Tibial nerve (tissue), 4 donors: ENCODE data around the gene LRRC8E. TPM values are rescaled to one million over a fixed set of nuclear protein-coding genes. Genes with fewer than 3 reads are reported as not detected.

Experiments used
- DNase-seq, 2 donors: peaks; one replicate each; pipeline ENCODE4 v3.0.0-alpha.2; 2019; ENCODE audit warnings: low spot score in 2 of 2
- H3K27ac ChIP-seq, 4 donors: fragments of 200-600 bp; sonication (generic) in 3 of 4; one replicate each; pipeline ENCODE4 v1.5.1; 2017 to 2019; ENCODE audit warnings: mild to moderate bottlenecking in 1 of 4
- H3K27me3 ChIP-seq, 2 donors: fragments of 200-600 bp; sonication (generic) in 1 of 2; one replicate each; pipeline versions ENCODE4 v1.5.1 to v1.6.0; 2017 to 2019
- H3K36me3 ChIP-seq, 3 donors: fragments of 200-600 bp; sonication (generic); one replicate each; pipeline ENCODE4 v1.5.1; 2018 to 2019
- H3K4me1 ChIP-seq, 4 donors: fragments of 200-600 bp; sonication (generic) in 3 of 4; one replicate each; pipeline ENCODE4 v1.5.1; 2017 to 2019
- H3K4me3 ChIP-seq, 4 donors: fragments of 200-600 bp; sonication (generic) in 3 of 4; one replicate each; pipeline ENCODE4 v1.5.1; 2017 to 2019; ENCODE audit warnings: mild to moderate bottlenecking in 1 of 4, moderate library complexity in 1 of 4
- H3K9me3 ChIP-seq, 4 donors: fragments of 200-600 bp; sonication (generic) in 3 of 4; one replicate each; pipeline ENCODE4 v1.5.1; 2017 to 2019
- EP300 ChIP-seq, 2 donors: sonication (generic); formaldehyde crosslinking; IDR thresholded peaks; one replicate each; pipeline ENCODE4 v1.6.1; 2017; ENCODE audit warnings: antibody characterized with exemption in 2 of 2, mild to moderate bottlenecking in 1 of 2
- POLR2A ChIP-seq, 2 donors: fragments of 450-650 bp; IDR thresholded peaks; one replicate each; pipeline ENCODE4 v1.6.1; 2017; ENCODE audit warnings: antibody characterized with exemption in 2 of 2, mild to moderate bottlenecking in 2 of 2, moderate library complexity in 2 of 2
- whole genome bisulfite sequencing, 2 donors: methylation state at CpG; one replicate each; pipeline ENCODE4 v1.1.5; 2018; 5-methylcytosine and 5-hydroxymethylcytosine counted together
- total RNA-seq, 4 donors: library from RNA; depleted of rRNA; stranded (reverse); fragments of >200 nt; gene quantifications; one replicate each; pipeline ENCODE4 v1.1.0, GENCODE V29; 2016
- TF ChIP-seq, protein P1 (sequence below), 5 experiments: fragments of 200-600 bp in 3 of 5; fragments of 450-650 bp in 2 of 5; sonication (generic) in 3 of 5; IDR thresholded peaks; one replicate each; pipeline ENCODE4 v1.5.1; 2016 to 2019; ENCODE audit warnings: antibody characterized with exemption in 5 of 5, mild to moderate bottlenecking in 3 of 5, moderate library complexity in 2 of 5

The LRRC8E gene
- total RNA-seq = 1 to 10 TPM in 1 of 4 donors, under 1 TPM in 1, not detected in 2; 0.59 to 1.2 TPM

DNA sequence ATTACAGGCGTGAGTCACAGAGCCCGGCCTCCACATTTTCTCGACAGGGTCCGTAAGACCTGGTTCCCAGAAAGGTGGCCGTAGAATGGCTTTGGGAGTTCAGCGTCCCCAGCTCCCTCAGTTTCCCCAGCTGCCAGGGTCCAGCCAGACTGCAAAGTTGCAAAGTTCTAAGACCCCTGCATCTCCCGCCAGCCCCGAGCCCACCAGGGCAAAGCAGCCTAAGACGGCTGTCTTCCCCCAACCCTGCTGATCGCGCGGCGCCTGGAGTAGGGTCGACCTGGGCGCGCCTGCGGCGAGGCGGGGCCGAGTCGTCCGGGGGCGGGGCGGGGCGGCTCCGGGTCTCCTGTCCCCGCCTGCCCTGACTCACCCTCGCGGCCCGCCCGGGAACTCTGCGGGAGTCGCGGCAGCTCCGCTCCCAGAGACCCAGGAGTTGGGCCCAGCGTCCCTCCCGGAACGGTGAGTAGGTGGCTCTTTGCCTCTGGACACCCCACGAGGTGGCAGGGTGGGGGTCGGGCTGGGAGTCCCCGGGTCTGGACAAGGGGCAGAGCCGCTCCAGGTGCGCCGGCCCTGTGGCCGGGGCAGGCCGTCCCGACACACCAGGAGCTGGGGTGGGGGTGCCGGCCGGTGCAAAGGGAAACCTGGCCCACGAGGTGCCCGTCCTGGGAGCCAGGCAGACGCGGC, at the start of gene LRRC8E:
TSS of gene LRRC8E (plus strand) at position 366 of the 681 bp plus-strand sequence. CDS start 7,094 bp downstream, outside the sequence.
- 16 to 17% methylated on average over 25 to 26 of the region's 53 CpGs for WGBS, 2 donors
- no peaks in the 10 kb centered on the region for H3K9me3 ChIP-seq
- H3K27ac ChIP-seq = no peak within 1 kb of the TSS
- DNase-seq = no peak
- H3K27me3 ChIP-seq = peaks cover 0 to 65% of the 10 kb centered on the region in 2 donors
- no peaks in the 10 kb centered on the region for H3K36me3 ChIP-seq
- peak within 1 kb of the TSS in 1 of 4 donors; percentile 32 for H3K4me3 ChIP-seq
- TF ChIP-seq POLR2A (IDR thresholded peaks at IDR 0.05) (no peak), EP300 (IDR thresholded peaks at IDR 0.05) (no peak)
- TF ChIP-seq, protein P1, sequence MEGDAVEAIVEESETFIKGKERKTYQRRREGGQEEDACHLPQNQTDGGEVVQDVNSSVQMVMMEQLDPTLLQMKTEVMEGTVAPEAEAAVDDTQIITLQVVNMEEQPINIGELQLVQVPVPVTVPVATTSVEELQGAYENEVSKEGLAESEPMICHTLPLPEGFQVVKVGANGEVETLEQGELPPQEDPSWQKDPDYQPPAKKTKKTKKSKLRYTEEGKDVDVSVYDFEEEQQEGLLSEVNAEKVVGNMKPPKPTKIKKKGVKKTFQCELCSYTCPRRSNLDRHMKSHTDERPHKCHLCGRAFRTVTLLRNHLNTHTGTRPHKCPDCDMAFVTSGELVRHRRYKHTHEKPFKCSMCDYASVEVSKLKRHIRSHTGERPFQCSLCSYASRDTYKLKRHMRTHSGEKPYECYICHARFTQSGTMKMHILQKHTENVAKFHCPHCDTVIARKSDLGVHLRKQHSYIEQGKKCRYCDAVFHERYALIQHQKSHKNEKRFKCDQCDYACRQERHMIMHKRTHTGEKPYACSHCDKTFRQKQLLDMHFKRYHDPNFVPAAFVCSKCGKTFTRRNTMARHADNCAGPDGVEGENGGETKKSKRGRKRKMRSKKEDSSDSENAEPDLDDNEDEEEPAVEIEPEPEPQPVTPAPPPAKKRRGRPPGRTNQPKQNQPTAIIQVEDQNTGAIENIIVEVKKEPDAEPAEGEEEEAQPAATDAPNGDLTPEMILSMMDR (IDR thresholded peaks at IDR 0.05) = no peak
- peaks cover 0 to 7% (median 2%) of the 10 kb centered on the region in 4 donors for H3K4me1 ChIP-seq

DNA sequence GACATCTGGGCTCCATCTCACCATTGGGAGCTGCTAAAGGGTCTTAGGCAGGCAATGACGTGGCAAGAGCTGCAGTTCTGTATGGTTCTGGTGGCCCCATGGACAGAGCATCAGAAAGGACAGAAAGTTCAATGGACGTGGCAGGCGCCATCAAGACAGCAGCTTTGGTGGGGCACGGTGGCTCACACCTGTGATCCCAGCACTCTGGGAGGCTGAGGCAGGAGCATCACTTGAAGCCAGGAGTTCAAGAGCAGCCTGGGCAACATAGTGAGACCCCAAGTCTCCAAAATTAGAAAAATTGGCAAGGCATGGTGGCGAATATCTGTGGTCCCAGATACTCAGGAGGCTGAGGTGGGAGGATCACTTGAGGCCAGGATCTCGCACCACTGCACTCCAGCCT, 48.8 kb upstream of the LRRC8E start:
- TF ChIP-seq, protein P1 (IDR thresholded peaks at IDR 0.05) = no peak
- Histone ChIP-seq H3K4me1 (no peaks in the 10 kb centered on the region), H3K36me3 (no peaks in the 10 kb centered on the region), H3K27me3 (no peaks in the 10 kb centered on the region), H3K4me3 (no peak overlapping the region), H3K27ac (no peak overlapping the region), H3K9me3 (no peaks in the 10 kb centered on the region)
- DNase-seq = no peak
- WGBS, 2 donors = 83 to 85% methylated on average over 6 of the region's 6 CpGs

DNA sequence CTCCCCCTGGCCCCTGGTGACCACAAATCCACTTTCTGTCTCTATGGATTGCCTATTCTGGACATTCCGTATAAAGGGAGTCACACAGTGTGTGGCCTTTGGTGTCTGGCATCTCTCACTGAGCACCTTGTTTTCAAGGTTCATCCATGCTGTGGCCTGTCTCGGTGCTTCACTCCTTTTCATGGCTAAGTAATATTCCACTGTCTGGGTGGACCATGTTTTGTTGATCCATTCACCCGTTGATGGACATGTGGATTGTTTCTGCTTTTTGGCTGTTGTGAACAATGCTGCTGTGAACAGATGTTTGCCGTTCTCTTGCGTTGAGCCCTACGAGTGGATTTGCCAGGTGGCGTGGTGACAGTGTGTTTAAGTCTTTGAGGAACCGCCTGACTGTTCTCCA, 47.7 kb upstream of the LRRC8E start:
- H3K27me3 ChIP-seq = no peaks in the 10 kb centered on the region
- no peaks in the 10 kb centered on the region for H3K9me3 ChIP-seq
- no peak overlapping the region for H3K27ac ChIP-seq
- no peaks in the 10 kb centered on the region for H3K4me1 ChIP-seq
- no peak for TF ChIP-seq EP300 (IDR thresholded peaks at IDR 0.05)
- TF ChIP-seq, protein P1 (IDR thresholded peaks at IDR 0.05) = no peak
- no peak for TF ChIP-seq POLR2A (IDR thresholded peaks at IDR 0.05)
- no peak for DNase-seq
- H3K36me3 ChIP-seq = no peaks in the 10 kb centered on the region
- 93 to 97% methylated on average over 8 of the region's 8 CpGs for WGBS, 2 donors
- no peak overlapping the region for H3K4me3 ChIP-seq

DNA sequence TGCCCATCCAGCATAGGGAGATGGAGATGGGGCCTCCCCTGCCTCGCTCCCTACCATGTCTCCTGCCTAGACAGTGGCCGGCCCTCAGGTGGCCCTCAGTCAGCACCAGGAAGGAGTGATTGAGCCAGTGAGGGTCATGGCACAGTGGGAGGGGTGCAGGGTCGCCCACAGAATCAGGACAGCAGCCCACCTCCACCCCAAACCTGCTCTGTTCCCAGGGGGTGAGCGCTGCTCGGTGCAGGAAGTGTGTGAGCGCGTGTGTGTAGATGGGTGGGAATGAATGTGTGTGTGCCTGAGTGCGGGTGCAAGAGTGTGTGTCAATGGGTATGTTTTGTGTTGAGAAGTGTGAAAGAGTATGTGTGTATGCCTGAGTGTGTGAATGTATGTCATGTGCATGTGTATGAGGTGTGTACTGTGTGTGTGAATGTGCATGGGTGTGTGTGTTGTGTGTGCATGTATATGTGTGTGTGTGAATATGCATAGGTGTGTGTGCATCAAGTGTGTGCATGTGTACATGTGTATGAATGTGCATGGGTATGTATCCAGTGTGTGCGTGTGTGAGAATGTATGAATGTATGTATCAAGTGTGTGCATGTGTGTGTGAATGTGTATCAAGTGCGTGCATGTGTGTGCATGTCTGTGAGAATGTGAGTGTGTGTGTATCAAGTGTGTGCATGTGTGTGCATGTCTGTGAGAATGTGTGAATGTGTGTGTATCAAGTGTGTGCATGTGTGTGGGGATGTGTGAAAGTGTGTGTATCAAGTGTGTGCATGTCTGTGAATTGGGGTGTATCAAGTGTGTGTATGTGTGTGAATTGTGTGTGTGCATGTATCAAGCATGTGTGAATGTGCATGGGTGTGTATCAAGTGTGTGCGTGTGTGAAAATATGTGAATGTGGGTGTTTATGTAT, 46.3 kb upstream of the LRRC8E start:
- no peaks in the 10 kb centered on the region for H3K27me3 ChIP-seq
- H3K4me3 ChIP-seq = no peak overlapping the region
- no peaks in the 10 kb centered on the region for H3K36me3 ChIP-seq
- no peak overlapping the region for H3K27ac ChIP-seq
- DNase-seq = no peak
- no peaks in the 10 kb centered on the region for H3K9me3 ChIP-seq
- no peaks in the 10 kb centered on the region for H3K4me1 ChIP-seq
- TF ChIP-seq POLR2A (IDR thresholded peaks at IDR 0.05) (no peak), EP300 (IDR thresholded peaks at IDR 0.05) (no peak)
- TF ChIP-seq, protein P1 (IDR thresholded peaks at IDR 0.05) = no peak
- 83 to 85% methylated on average over 11 of the region's 11 CpGs for WGBS, 2 donors
